A549 (cell line): ENCODE measurements around the gene ZBTB43. TPM values are rescaled to one million over a fixed set of nuclear protein-coding genes. Genes with fewer than 3 reads are reported as not detected.

Experiments used
- ATAC-seq, 2 experiments: fragments of 200-7000 bp in 1 of 2; fragments of >200 bp in 1 of 2; cut with Nextera tagmentation in 1 of 2; cut with Tn5 transposase in 1 of 2; 3 replicates each; pipeline versions ENCODE4 v1.8.0 to v1.9.1; 2018 to 2020; ENCODE audit warnings: mild to moderate bottlenecking in 1 of 2, moderate library complexity in 1 of 2
- CTCF ChIA-PET: fragments of 300-600 bp; sonication (Branson Sonifier 250); formaldehyde crosslinking; extraction: SDS; loops from one replicate; lab custom pipeline; 2021; ENCODE audit warnings: antibody characterized with exemption, inconsistent platforms; lab: Yijun Ruan, JAX
- POLR2A ChIA-PET: fragments of 350-600 bp; formaldehyde crosslinking; extraction: SDS; loops from one replicate; lab custom pipeline; 2021; ENCODE audit warnings: antibody characterized with exemption, inconsistent platforms; lab: Yijun Ruan, JAX
- DNase-seq, 2 experiments: peaks; one replicate each; pipeline versions ENCODE4 v3.0.0 to v3.0.0-alpha.2; 2011 to 2016; ENCODE audit warnings: low read depth in 1 of 2, low spot score in 1 of 2
- FAIRE-seq: peaks from 2 replicates; lab custom pipeline; 2011; peaks lifted over from hg19 to GRCh38; lab: Jason Lieb, UNC
- H3K27ac ChIP-seq, 2 experiments: fragments of >200 bp; sonication (Bioruptor Twin); formaldehyde crosslinking; 3 replicates each; pipeline ENCODE4 v1.5.1; 2016 to 2017
- H3K4me1 ChIP-seq: fragments of >200 bp; sonication (Bioruptor Twin); formaldehyde crosslinking; 3 replicates; pipeline ENCODE4 v1.6.1; 2016
- H3K4me2 ChIP-seq: fragments of >200 bp; sonication (Bioruptor Twin); formaldehyde crosslinking; 3 replicates; pipeline ENCODE4 v1.6.1; 2016
- H3K4me3 ChIP-seq: fragments of >200 bp; sonication (Bioruptor Twin); formaldehyde crosslinking; 3 replicates; pipeline ENCODE4 v1.5.1; 2016
- H3K9me3 ChIP-seq: fragments of >200 bp; sonication (Bioruptor Twin); formaldehyde crosslinking; 3 replicates; pipeline ENCODE4 v1.6.1; 2016
- BCL3 ChIP-seq: fragments of >200 bp; sonication (Bioruptor Twin); formaldehyde crosslinking; IDR thresholded peaks from 3 replicates; pipeline ENCODE4 v1.6.1; 2016
- CBX2 ChIP-seq: fragments of 200-600 bp; sonication (generic); IDR thresholded peaks from 2 replicates; pipeline ENCODE4 v1.6.1; 2016; ENCODE audit warnings: low read depth, mild to moderate bottlenecking, borderline replicate concordance
- CHD4 ChIP-seq: fragments of 200-600 bp; sonication (generic); IDR thresholded peaks from 2 replicates; pipeline ENCODE4 v1.6.1; 2016; ENCODE audit warnings: antibody characterized with exemption, mild to moderate bottlenecking, borderline replicate concordance
- E2F6 ChIP-seq: IDR thresholded peaks from 2 replicates; pipeline ENCODE4 v1.6.1; 2012; ENCODE audit warnings: low read depth, borderline replicate concordance
- FOSB ChIP-seq: fragments of 250-450 bp; sonication (Bioruptor Pico); IDR thresholded peaks from 2 replicates; pipeline ENCODE4 v1.5.0; 2020; ENCODE audit warnings: mild to moderate bottlenecking, moderate library complexity
- FOSL2 ChIP-seq, 2 experiments: fragments of 450-650 bp in 1 of 2; fragments of >200 bp in 1 of 2; sonication (Bioruptor Twin) in 1 of 2; formaldehyde crosslinking; IDR thresholded peaks; 2 replicates each; pipeline versions ENCODE4 v1.5.0 to v1.6.1; 2016 to 2020; ENCODE audit warnings: mild to moderate bottlenecking in 1 of 2, moderate library complexity in 1 of 2
- GATA3 ChIP-seq: IDR thresholded peaks from 2 replicates; pipeline ENCODE4 v1.6.1; 2012; ENCODE audit warnings: borderline replicate concordance
- HOXB13 ChIP-seq: fragments of 250-450 bp; sonication (Bioruptor Pico); IDR thresholded peaks from 2 replicates; pipeline ENCODE4 v1.5.0; 2020; ENCODE audit warnings: low read depth, mild to moderate bottlenecking, moderate library complexity
- HOXB5 ChIP-seq: fragments of 250-450 bp; sonication (Bioruptor Pico); IDR thresholded peaks from 2 replicates; pipeline ENCODE4 v1.5.0; 2020; ENCODE audit warnings: mild to moderate bottlenecking, moderate library complexity
- JUN ChIP-seq, 2 experiments: fragments of >200 bp; sonication (Bioruptor Twin); formaldehyde crosslinking; IDR thresholded peaks; 2 replicates in 1 of 2; 3 replicates in 1 of 2; pipeline ENCODE4 v1.6.1; 2016 to 2017
- MAX ChIP-seq: IDR thresholded peaks from 2 replicates; pipeline ENCODE4 v1.6.1; 2012
- MAZ ChIP-seq: fragments of 150-350 bp; IDR thresholded peaks from 2 replicates; pipeline ENCODE4 v1.6.1; 2014; ENCODE audit warnings: antibody characterized with exemption, low read depth, low read length, borderline replicate concordance
- MYC ChIP-seq: IDR thresholded peaks from 2 replicates; pipeline ENCODE4 v1.6.1; 2012; ENCODE audit warnings: mild to moderate bottlenecking, inconsistent platforms, low read length, improper control_type of control experiment, borderline replicate concordance
- PBX3 ChIP-seq: IDR thresholded peaks from 2 replicates; pipeline ENCODE4 v1.6.1; 2012
- PHF8 ChIP-seq: fragments of 200-600 bp; sonication (generic); IDR thresholded peaks from 2 replicates; pipeline ENCODE4 v1.6.1; 2016; ENCODE audit warnings: low read depth, mild to moderate bottlenecking, antibody characterized with exemption, moderate library complexity, borderline replicate concordance
- POLR2A ChIP-seq: IDR thresholded peaks from 2 replicates; pipeline ENCODE4 v1.6.1; 2012; ENCODE audit warnings: mild to moderate bottlenecking, low read length
- RFX5 ChIP-seq: fragments of 450-650 bp; IDR thresholded peaks from 2 replicates; pipeline ENCODE4 v1.7.1; 2014; ENCODE audit warnings: antibody characterized with exemption, mild to moderate bottlenecking, moderate library complexity
- TFCP2L1 ChIP-seq: fragments of 250-450 bp; sonication (Bioruptor Pico); IDR thresholded peaks from 2 replicates; pipeline ENCODE4 v1.5.0; 2021; ENCODE audit warnings: mild to moderate bottlenecking
- TP53 ChIP-seq: fragments of 250-450 bp; sonication (Bioruptor Pico); IDR thresholded peaks from 2 replicates; pipeline ENCODE4 v1.5.0; 2021; ENCODE audit warnings: mild to moderate bottlenecking, moderate library complexity
- whole genome bisulfite sequencing: methylation state at CpG from one replicate; pipeline ENCODE4 v1.1.6; 2017; ENCODE audit errors: missing lambda C conversion rate; 5-methylcytosine and 5-hydroxymethylcytosine counted together
- polyA minus RNA-seq: library from RNA; depleted of rRNA, polyadenylated mRNA; stranded (reverse); fragments of >200 nt; gene quantifications from 2 replicates; pipeline ENCODE4 v1.2.3, GENCODE V29; 2011; rRNA and poly(A)+ RNA removed
- polyA plus RNA-seq, 4 experiments: library from polyadenylated mRNA; depleted of rRNA in 3 of 4; stranded (reverse); fragments of >200 nt; fragmentation: RNase III in 1 of 4; extraction: RNeasy Plus Mini Kit Qiagen cat#74134 plus additional on column Dnase treatment in 1 of 4; gene quantifications; 2 replicates in 3 of 4; 3 replicates in 1 of 4; pipeline ENCODE4 v1.2.3, GENCODE V29; 2011 to 2017

Gene ZBTB43
- polyA plus RNA-seq (2011; rRNA removed) (9.9 and 11.7 TPM in 2 replicates), polyA plus RNA-seq (2017; fragmentation: RNase III; extraction: RNeasy Plus Mini Kit Qiagen cat#74134 plus additional on column Dnase treatment) (6.1 to 9.7 TPM (median 7.7 TPM) in 3 replicates), polyA minus RNA-seq (7.1 and 8.6 TPM in 2 replicates)
- polyA plus RNA-seq (2012; cell fraction: cytosol; rRNA removed), result 1.8 and 2.2 TPM in 2 replicates
- polyA plus RNA-seq (2012; cell fraction: nucleus; rRNA removed), result 2.6 and 3.6 TPM in 2 replicates

- DNase-seq (peak; percentile 95 to 98), ATAC-seq (peak; percentile 97)
- H3K4me3 ChIP-seq, result peak within 1 kb of the TSS; percentile 73
- peak within 1 kb of the TSS; percentile 74 for H3K4me2 ChIP-seq
- H3K27ac ChIP-seq, result peak within 1 kb of the TSS; percentile 76 to 94
- peaks cover 28% of the 10 kb centered on the region for H3K4me1 ChIP-seq
- WGBS, result 1% methylated on average over 53 of the region's 79 CpGs
- no peaks in the 10 kb centered on the region for H3K9me3 ChIP-seq
- CTCF ChIA-PET, result interaction anchor here (0.6 to 2.4 kb wide), 6 partner anchors 13 to 845 kb away, joined by 3 to 12 read pairs (median 4); no protein-coding TSS in a partner anchor
- TF ChIP-seq RFX5 (0 out of 2 replicates have a peak, but pooled peaks have one; percentile 8), POLR2A (0 out of 2 replicates have a peak, but pooled peaks have one; percentile 63), GATA3 (peak; percentile 23; the same call in 1 of the 2 replicates), MAZ (peak; percentile 78; the same call in 1 of the 2 replicates), FOSL2 (IDR thresholded peaks at IDR 0.05) (no peak), FOSL2 (CRISPR knock-in tag; IDR thresholded peaks at IDR 0.05) (0 out of 2 replicates have a peak, but pooled peaks have one; percentile 23), HOXB13 (no peak), CHD4 (peak; percentile 89; the same call in 1 of the 2 replicates), MAX (peak; percentile 72), FOSB (CRISPR knock-in tag) (no peak), PBX3 (0 out of 2 replicates have a peak, but pooled peaks have one; percentile 29), E2F6 (peak; percentile 36; the same call in 1 of the 2 replicates), PHF8 (peak; percentile 82; the same call in 1 of the 2 replicates), BCL3 (peak; percentile 77; the same call in 2 of the 3 replicates), JUN (IDR thresholded peaks at IDR 0.05) (peak; percentile 52 to 82; a peak in 3 of 5 replicates), CBX2 (no peak), MYC (no peak)
- TF ChIP-seq, all 56 proteins: peak for 12
- POLR2A ChIA-PET, result interaction anchor here (0.5 to 1.3 kb wide), 4 partner anchors 11 to 1112 kb away, joined by 3 to 17 read pairs (median 5); partner anchors contain the start of gene ST6GALNAC4
- FAIRE-seq, result no peak
Observed at GRCh38 chr9:126804696-126805553, at the start of gene ZBTB43. Gene ZBTB43, plus strand, starts transcription at chr9:126805040. Its CDS starts 27,470 bp downstream, at chr9:126832510.

- no peaks in the 10 kb centered on the region for H3K4me1 ChIP-seq
- POLR2A ChIA-PET, result no interaction called here
- no peak for TF ChIP-seq TP53 (CRISPR knock-in tag)
- no peak for TF ChIP-seq TFCP2L1
- TF ChIP-seq HOXB5 (CRISPR knock-in tag), result no peak
- TF ChIP-seq, all 56 proteins: peak for 0
- H3K4me3 ChIP-seq, result no peak overlapping the region
- no peaks in the 10 kb centered on the region for H3K9me3 ChIP-seq
- FAIRE-seq, result no peak
- no peak for DNase-seq
- CTCF ChIA-PET, result interaction anchor here (0.6 to 5.7 kb wide), 2 partner anchors 26 to 49 kb away, joined by 3 to 27 read pairs; no protein-coding TSS in a partner anchor
- 69% methylated on average over 19 of the region's 19 CpGs for WGBS
- no peak overlapping the region for H3K27ac ChIP-seq
- ATAC-seq, result no peak
- no peak overlapping the region for H3K4me2 ChIP-seq
Observed at GRCh38 chr9:126755317-126755875, 49.4 kb upstream of the ZBTB43 start.
